ENCODE data around the gene AFAP1L2.

DNA sequence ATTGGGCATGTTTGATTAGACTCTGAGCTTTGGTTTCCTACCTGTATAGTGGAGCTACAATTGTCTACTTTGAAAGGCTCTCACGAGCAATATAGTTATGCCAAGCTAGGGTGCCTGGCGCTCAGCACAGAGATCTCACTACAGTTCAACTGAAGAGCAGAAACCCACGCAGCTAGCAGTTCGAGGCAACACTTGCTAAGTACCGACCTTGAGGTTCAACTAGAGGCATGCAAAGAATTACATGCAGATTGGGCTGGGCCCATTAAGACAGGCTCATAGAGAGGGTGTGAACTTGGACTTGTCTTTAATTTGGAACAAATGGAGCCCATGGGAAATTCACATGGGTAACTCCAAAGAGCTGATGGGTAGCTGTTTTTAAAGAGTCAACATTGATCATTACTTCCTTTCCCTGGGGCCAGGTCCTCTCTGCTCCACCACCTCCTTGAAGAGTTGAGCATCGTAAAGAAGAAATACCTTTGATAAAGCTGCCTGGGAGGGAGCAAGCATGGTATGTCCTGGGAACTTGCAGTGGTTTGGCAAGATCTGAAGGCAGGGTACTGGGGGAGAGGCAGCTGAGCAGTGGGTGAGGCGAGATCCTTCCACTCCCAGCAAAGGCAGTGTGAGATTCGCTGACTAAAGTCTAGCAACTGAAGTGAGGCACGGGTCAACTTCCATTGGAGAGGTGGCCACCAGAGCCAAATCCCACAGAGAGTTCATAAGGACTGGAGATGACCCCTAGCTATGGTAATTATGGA is 25.5 kb upstream of the AFAP1L2 start:
- TF ChIP-seq, protein P1, sequence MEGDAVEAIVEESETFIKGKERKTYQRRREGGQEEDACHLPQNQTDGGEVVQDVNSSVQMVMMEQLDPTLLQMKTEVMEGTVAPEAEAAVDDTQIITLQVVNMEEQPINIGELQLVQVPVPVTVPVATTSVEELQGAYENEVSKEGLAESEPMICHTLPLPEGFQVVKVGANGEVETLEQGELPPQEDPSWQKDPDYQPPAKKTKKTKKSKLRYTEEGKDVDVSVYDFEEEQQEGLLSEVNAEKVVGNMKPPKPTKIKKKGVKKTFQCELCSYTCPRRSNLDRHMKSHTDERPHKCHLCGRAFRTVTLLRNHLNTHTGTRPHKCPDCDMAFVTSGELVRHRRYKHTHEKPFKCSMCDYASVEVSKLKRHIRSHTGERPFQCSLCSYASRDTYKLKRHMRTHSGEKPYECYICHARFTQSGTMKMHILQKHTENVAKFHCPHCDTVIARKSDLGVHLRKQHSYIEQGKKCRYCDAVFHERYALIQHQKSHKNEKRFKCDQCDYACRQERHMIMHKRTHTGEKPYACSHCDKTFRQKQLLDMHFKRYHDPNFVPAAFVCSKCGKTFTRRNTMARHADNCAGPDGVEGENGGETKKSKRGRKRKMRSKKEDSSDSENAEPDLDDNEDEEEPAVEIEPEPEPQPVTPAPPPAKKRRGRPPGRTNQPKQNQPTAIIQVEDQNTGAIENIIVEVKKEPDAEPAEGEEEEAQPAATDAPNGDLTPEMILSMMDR (IDR thresholded peaks at IDR 0.05) = no peak
- no peak for TF ChIP-seq POLR2A (IDR thresholded peaks at IDR 0.05)
- TF ChIP-seq POLR2AphosphoS5 (IDR thresholded peaks at IDR 0.05) = no peak
